C1 segment of cervical spinal cord (tissue), 14 donors: ENCODE results near the gene HMGCLL1.

Source experiments
- DNase-seq, 14 donors: peaks; one replicate each; lab custom pipeline; 2025; lab: John Stamatoyannopoulos, UW

The HMGCLL1 gene

GRCh38 chr6:55578537-55579363 is at the start of gene HMGCLL1:
Gene HMGCLL1, minus strand, starts transcription at chr6:55579192. Its CDS starts 137 bp downstream, at chr6:55579055.
- DNase-seq = peak in 12 of 14 donors; percentile 5 to 82 (median 60)

- DNase-seq = no peak
Measured at GRCh38 chr6:55621993-55622392, 43.0 kb upstream of the HMGCLL1 start.

GRCh38 chr6:55621244-55621643 is 42.3 kb upstream of the HMGCLL1 start:
- no peak for DNase-seq

GRCh38 chr6:55617272-55617671 is 38.3 kb upstream of the HMGCLL1 start:
- DNase-seq = no peak

- DNase-seq = no peak
Measured at GRCh38 chr6:55604021-55604420, 25.0 kb upstream of the HMGCLL1 start.

GRCh38 chr6:55601120-55601519 is 22.1 kb upstream of the HMGCLL1 start:
- DNase-seq = no peak

GRCh38 chr6:55594442-55594841 is 15.4 kb upstream of the HMGCLL1 start:
- DNase-seq = no peak

GRCh38 chr6:55584654-55585354 is 5.8 kb upstream of the HMGCLL1 start:
- no peak for DNase-seq

- no peak for DNase-seq
Measured at GRCh38 chr6:55576811-55577210, 2.2 kb downstream of the HMGCLL1 start.

- DNase-seq = no peak
Measured at GRCh38 chr6:55574556-55574955, 4.4 kb downstream of the HMGCLL1 start.

- no peak for DNase-seq
Measured at GRCh38 chr6:55569638-55570037, 9.4 kb downstream of the HMGCLL1 start.

- peak in 2 of 14 donors; percentile 10 for DNase-seq
Measured at GRCh38 chr6:55568808-55569439, 10.1 kb downstream of the HMGCLL1 start.

GRCh38 chr6:55567558-55567957 is 11.4 kb downstream of the HMGCLL1 start:
- DNase-seq = no peak

GRCh38 chr6:55566036-55566710 is 12.8 kb downstream of the HMGCLL1 start:
- no peak for DNase-seq

GRCh38 chr6:55562318-55562717 is 16.7 kb downstream of the HMGCLL1 start:
- DNase-seq = no peak

- DNase-seq = no peak
Measured at GRCh38 chr6:55560290-55560885, 18.6 kb downstream of the HMGCLL1 start.

- peak in 1 of 14 donors; percentile 11 for DNase-seq
Measured at GRCh38 chr6:55557146-55557545, 21.8 kb downstream of the HMGCLL1 start.

GRCh38 chr6:55545791-55546190 is 33.2 kb downstream of the HMGCLL1 start:
- no peak for DNase-seq

- DNase-seq = no peak
Measured at GRCh38 chr6:55543633-55544309, 35.2 kb downstream of the HMGCLL1 start.

- DNase-seq = no peak
Measured at GRCh38 chr6:55541024-55541423, 38.0 kb downstream of the HMGCLL1 start.
